Hepatocyte (in vitro differentiated cells): Measurements from ENCODE around the gene PLSCR4. TPM values are rescaled to one million over a fixed set of nuclear protein-coding genes. Genes with fewer than 3 reads are reported as not detected.
"Not testable (repeated sequence)": the region's sequence is repeated elsewhere in the genome, so short reads cannot be mapped to it uniquely, and the experiment has no call there.

Source experiments
- DNase-seq: peaks from one replicate; pipeline ENCODE4 v3.0.0-alpha.2; 2016; ENCODE audit warnings: low spot score
- H2AFZ ChIP-seq: fragments of 200-600 bp; sonication (generic); 2 replicates; pipeline ENCODE4 v1.6.0; 2016; ENCODE audit warnings: antibody characterized with exemption, mild to moderate bottlenecking
- H3K27ac ChIP-seq: fragments of 200-600 bp; sonication (generic); 2 replicates; pipeline ENCODE4 v1.5.1; 2016; ENCODE audit warnings: mild to moderate bottlenecking
- H3K27me3 ChIP-seq: fragments of 200-600 bp; sonication (generic); 2 replicates; pipeline ENCODE4 v1.6.1; 2016
- H3K36me3 ChIP-seq: fragments of 200-600 bp; sonication (generic); replicated peaks from 2 replicates; pipeline ENCODE4 v1.5.1; 2016; ENCODE audit warnings: low read depth; ENCODE audit not compliant: insufficient read depth
- H3K4me1 ChIP-seq: fragments of 200-600 bp; sonication (generic); 2 replicates; pipeline ENCODE4 v1.5.1; 2016; ENCODE audit warnings: mild to moderate bottlenecking, moderate library complexity; ENCODE audit not compliant: insufficient read depth
- H3K4me2 ChIP-seq: fragments of 200-600 bp; sonication (generic); 2 replicates; pipeline ENCODE4 v1.6.0; 2016
- H3K4me3 ChIP-seq: fragments of 200-600 bp; sonication (generic); 2 replicates; pipeline ENCODE4 v1.5.1; 2016; ENCODE audit warnings: mild to moderate bottlenecking
- H3K79me2 ChIP-seq: fragments of 200-600 bp; sonication (generic); 2 replicates; pipeline ENCODE4 v1.6.0; 2017; ENCODE audit warnings: mild to moderate bottlenecking
- H3K9me2 ChIP-seq: fragments of 200-600 bp; sonication (generic); replicated peaks from 2 replicates; pipeline ENCODE4 v1.6.0; 2017; ENCODE audit warnings: mild to moderate bottlenecking; ENCODE audit not compliant: insufficient read depth
- H3K9me3 ChIP-seq: fragments of 200-600 bp; sonication (generic); 2 replicates; pipeline ENCODE4 v1.5.1; 2016; ENCODE audit warnings: low read depth, mild to moderate bottlenecking
- H4K20me1 ChIP-seq: fragments of 200-600 bp; sonication (generic); 2 replicates; pipeline ENCODE4 v1.6.0; 2016; ENCODE audit warnings: mild to moderate bottlenecking; ENCODE audit not compliant: insufficient read depth, poor library complexity, severe bottlenecking
- EZH2 ChIP-seq: fragments of 200-600 bp; sonication (generic); IDR thresholded peaks from 2 replicates; pipeline ENCODE4 v1.6.1; 2016; ENCODE audit warnings: antibody characterized with exemption, mild to moderate bottlenecking, borderline replicate concordance
- EZH2phosphoT487 ChIP-seq: fragments of 200-600 bp; sonication (generic); IDR thresholded peaks from one replicate; pipeline ENCODE4 v1.6.1; 2018; ENCODE audit warnings: antibody characterized with exemption, mild to moderate bottlenecking, low read depth, moderate library complexity; ENCODE audit not compliant: unreplicated experiment, severe bottlenecking
- WGBS: methylation state at CpG from one replicate; pipeline ENCODE4 v1.1.6; 2016; ENCODE audit warnings: low lambda C conversion rate; ENCODE audit errors: missing lambda C conversion rate; 5-methylcytosine and 5-hydroxymethylcytosine counted together
- polyA plus RNA-seq: library from polyadenylated mRNA; unstranded; fragments of >200 nt; fragmentation: Nextera tagmentation; extraction: Ambion mirVana; gene quantifications from 2 replicates; pipeline ENCODE4 v1.2.1, GENCODE V29; 2016
- total RNA-seq: library from RNA; depleted of rRNA; stranded (reverse); fragments of >200 nt; gene quantifications from 2 replicates; pipeline ENCODE4 v1.2.3, GENCODE V29; 2014
- TF ChIP-seq, protein P1 (sequence below): fragments of 200-600 bp; sonication (generic); IDR thresholded peaks from 2 replicates; pipeline ENCODE4 v1.5.1; 2016; ENCODE audit warnings: antibody characterized with exemption, mild to moderate bottlenecking; ENCODE audit not compliant: poor library complexity

PLSCR4 gene
- total and polyA plus RNA-seq, 2 experiments from 2014 or later = 11.3 to 23.3 TPM

DNA sequence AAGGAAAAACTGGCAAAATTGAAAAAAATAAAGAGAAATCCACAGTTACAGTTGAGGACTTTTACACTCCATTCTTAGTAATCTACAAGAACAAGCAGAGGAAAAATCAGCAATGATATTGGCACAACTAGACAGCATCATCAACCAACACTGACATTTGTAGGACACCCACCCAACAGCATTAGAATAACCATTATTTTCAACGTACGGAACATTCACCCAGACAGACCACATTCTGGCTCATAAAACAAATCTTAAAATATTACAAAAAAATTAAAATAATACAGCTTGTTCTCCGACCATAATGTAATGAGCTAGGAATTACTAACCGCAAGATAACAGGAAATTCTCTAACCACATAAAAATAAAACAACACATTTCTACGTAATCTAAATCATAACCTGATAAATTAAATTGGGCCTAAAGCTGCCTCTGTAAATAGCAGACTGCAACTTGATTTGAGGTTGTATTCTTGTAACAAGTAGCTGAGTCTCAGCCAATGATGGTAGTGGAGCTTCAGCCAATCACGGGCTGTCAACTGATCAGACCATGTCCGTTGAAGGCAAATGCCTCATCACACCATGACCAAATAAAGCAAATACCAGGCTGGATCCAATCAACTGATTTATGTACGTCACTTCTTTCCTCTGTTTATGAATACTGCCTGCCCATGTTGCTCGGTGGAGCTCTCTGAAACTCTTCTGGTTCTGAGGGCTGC lies 9.2 kb downstream of the PLSCR4 start:
- DNase-seq = no peak
- Histone ChIP-seq H3K36me3 (no peaks in the 10 kb centered on the region), H2AFZ (no peak overlapping the region), H3K4me1 (no peaks in the 10 kb centered on the region), H3K9me2 (no peaks in the 10 kb centered on the region), H3K4me3 (no peak overlapping the region), H3K27me3 (no peaks in the 10 kb centered on the region), H3K27ac (no peak overlapping the region), H3K9me3 (no peaks in the 10 kb centered on the region), H3K4me2 (no peak overlapping the region), H3K79me2 (peaks cover 12% of the 10 kb centered on the region), H4K20me1 (no peaks in the 10 kb centered on the region)
- TF ChIP-seq, protein P1, sequence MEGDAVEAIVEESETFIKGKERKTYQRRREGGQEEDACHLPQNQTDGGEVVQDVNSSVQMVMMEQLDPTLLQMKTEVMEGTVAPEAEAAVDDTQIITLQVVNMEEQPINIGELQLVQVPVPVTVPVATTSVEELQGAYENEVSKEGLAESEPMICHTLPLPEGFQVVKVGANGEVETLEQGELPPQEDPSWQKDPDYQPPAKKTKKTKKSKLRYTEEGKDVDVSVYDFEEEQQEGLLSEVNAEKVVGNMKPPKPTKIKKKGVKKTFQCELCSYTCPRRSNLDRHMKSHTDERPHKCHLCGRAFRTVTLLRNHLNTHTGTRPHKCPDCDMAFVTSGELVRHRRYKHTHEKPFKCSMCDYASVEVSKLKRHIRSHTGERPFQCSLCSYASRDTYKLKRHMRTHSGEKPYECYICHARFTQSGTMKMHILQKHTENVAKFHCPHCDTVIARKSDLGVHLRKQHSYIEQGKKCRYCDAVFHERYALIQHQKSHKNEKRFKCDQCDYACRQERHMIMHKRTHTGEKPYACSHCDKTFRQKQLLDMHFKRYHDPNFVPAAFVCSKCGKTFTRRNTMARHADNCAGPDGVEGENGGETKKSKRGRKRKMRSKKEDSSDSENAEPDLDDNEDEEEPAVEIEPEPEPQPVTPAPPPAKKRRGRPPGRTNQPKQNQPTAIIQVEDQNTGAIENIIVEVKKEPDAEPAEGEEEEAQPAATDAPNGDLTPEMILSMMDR = no peak
- TF ChIP-seq EZH2phosphoT487 (no peak), EZH2 (no peak)
- WGBS = 98% methylated on average over 9 of the region's 9 CpGs

DNA sequence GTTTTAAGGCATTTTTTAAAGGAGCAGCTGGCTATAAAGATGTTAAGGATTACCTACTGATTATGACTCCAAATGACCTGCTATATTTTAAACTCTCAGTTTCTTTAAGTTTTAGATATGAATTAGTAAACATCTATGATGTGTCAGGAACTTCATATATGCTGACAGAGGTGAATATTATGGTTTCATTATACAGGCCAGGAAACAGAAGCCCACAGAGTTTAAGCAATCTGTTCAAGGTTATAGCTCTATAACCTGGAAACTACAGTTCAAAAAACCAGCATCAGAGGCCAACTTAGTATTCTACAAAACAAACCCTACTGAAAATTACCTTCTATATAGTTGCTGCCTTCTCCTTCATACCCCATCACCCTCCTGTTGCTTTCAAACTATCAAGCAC lies 17.4 kb downstream of the PLSCR4 start:
- no peaks in the 10 kb centered on the region for H3K36me3 ChIP-seq
- H3K9me2 ChIP-seq = no peaks in the 10 kb centered on the region
- H3K27ac ChIP-seq = no peak overlapping the region
- peaks cover 23% of the 10 kb centered on the region for H3K79me2 ChIP-seq
- no peaks in the 10 kb centered on the region for H3K4me1 ChIP-seq
- H2AFZ ChIP-seq = no peak overlapping the region
- no peak for TF ChIP-seq EZH2
- no peak for TF ChIP-seq EZH2phosphoT487
- TF ChIP-seq, protein P1 = no peak
- no peak overlapping the region for H3K4me2 ChIP-seq
- no peaks in the 10 kb centered on the region for H4K20me1 ChIP-seq
- H3K4me3 ChIP-seq = no peak overlapping the region
- H3K27me3 ChIP-seq = no peaks in the 10 kb centered on the region
- peaks cover 6% of the 10 kb centered on the region for H3K9me3 ChIP-seq
- DNase-seq = no peak

DNA sequence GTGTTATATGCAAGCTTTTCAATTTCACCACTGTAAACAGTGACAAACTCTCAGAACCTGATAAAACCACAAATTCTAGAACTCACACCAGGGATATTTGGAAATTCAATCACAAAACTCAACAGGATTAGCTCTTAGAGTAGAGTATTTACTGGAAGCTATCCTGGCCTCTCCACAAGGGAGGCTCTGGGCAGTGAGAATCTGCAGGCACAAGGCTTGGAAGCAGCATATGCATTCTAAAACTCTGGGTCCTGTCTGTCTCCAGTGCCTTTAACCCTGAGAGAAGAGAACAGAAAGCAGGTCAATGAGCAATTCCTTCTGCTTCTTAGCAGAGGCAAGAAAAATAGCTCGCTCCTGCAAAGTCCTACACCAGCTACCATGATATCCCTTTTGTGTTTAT lies 23.4 kb downstream of the PLSCR4 start:
- Histone ChIP-seq H3K27me3 (no peaks in the 10 kb centered on the region), H2AFZ (no peak overlapping the region), H3K27ac (no peak overlapping the region), H3K36me3 (no peaks in the 10 kb centered on the region), H3K4me2 (no peak overlapping the region), H3K4me3 (no peak overlapping the region), H3K9me2 (no peaks in the 10 kb centered on the region), H4K20me1 (no peaks in the 10 kb centered on the region), H3K4me1 (no peaks in the 10 kb centered on the region), H3K79me2 (no peaks in the 10 kb centered on the region), H3K9me3 (no peaks in the 10 kb centered on the region)
- TF ChIP-seq, protein P1 = no peak
- TF ChIP-seq EZH2 (no peak), EZH2phosphoT487 (no peak)
- WGBS = 92% methylated on average over 1 of the region's 1 CpG
- DNase-seq = peak; percentile 10

DNA sequence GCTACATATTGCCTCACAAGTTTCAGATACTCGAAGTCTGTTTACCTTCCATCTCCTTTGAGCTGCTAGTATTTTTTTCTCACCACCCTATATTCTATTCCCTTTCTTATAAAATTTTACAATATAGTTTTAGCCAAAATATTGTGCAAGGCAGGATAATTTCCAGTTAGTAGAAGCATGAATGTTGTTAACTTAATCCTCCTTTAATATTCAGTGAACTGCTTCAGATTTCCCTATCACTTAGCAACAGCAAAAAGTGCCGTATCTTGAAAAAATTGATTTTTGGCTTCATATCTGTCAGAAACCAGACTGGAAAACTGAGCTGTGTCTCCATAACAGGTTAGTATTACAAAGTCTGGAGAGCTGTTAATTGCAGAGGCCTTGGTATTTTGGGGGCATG lies 24.0 kb downstream of the PLSCR4 start:
- no peak for TF ChIP-seq EZH2phosphoT487
- TF ChIP-seq EZH2 = no peak
- TF ChIP-seq, protein P1 = no peak
- Histone ChIP-seq H3K27ac (no peak overlapping the region), H3K9me2 (no peaks in the 10 kb centered on the region), H3K79me2 (no peaks in the 10 kb centered on the region), H3K4me2 (no peak overlapping the region), H3K4me3 (no peak overlapping the region), H3K4me1 (no peaks in the 10 kb centered on the region), H3K9me3 (no peaks in the 10 kb centered on the region), H3K27me3 (no peaks in the 10 kb centered on the region), H4K20me1 (no peaks in the 10 kb centered on the region), H2AFZ (no peak overlapping the region), H3K36me3 (no peaks in the 10 kb centered on the region)
- DNase-seq = no peak
- 88% methylated on average over 2 of the region's 2 CpGs for WGBS

DNA sequence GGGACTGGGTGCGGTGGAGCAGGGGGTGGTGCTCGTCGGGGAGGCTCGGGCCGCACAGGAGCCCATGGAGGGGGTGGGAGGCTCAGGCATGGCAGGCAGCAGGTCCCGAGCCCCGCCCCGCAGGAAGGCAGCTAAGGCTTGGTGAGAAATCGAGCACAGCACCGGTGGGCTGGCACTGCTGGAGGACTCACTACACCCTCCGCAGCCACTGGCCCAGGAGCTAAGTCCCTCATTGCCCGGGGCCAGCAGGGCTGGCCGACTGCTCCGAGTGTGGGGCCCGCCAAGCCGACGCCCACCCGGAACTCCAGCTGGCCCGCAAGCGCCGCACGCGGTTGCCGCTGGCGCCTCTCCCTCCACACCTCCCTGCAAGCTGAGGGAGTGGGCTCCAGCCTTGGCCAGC lies 25.4 kb downstream of the PLSCR4 start:
- not testable (repeated sequence) for H3K27ac ChIP-seq

More for the DNA sequence above, 25.4 kb downstream of the PLSCR4 start:
- H4K20me1 ChIP-seq, H3K4me2 ChIP-seq, H3K4me3 ChIP-seq, H3K27me3 ChIP-seq, H3K4me1 ChIP-seq, H3K36me3 ChIP-seq, H2AFZ ChIP-seq, H3K79me2 ChIP-seq, H3K9me2 ChIP-seq, H3K9me3 ChIP-seq, DNase-seq: not testable (repeated sequence)
- WGBS = over 99% methylated on average over 14 of the region's 25 CpGs
